NCI-H510A (cell line): ENCODE results near the gene LILRB1.
"Not testable (repeated sequence)": the region's sequence is repeated elsewhere in the genome, so short reads cannot be mapped to it uniquely, and the experiment has no call there.

Source experiments
- DNase-seq: peaks from one replicate; lab custom pipeline; 2025; lab: John Stamatoyannopoulos, UW

Gene LILRB1

DNA sequence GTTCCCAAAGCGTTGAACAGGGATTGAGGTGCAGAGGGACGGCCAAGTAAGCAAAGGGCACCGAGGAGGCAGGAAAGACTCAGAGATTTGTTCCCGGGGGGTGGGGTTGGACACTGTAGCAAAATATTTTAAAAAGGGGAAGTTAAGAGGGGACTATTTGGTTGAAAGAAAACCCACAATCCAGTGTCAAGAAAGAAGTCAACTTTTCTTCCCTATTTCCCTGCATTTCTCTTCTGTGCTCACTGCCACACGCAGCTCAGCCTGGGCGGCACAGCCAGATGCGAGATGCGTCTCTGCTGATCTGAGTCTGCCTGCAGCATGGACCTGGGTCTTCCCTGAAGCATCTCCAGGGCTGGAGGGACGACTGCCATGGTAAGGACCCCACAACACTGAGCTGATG is at the start of gene LILRB1:
TSS of gene LILRB1 (plus strand) at position 223 of the 400 bp plus-strand sequence. CDS start 590 bp downstream, outside the sequence.
- DNase-seq: not testable (repeated sequence)

DNA sequence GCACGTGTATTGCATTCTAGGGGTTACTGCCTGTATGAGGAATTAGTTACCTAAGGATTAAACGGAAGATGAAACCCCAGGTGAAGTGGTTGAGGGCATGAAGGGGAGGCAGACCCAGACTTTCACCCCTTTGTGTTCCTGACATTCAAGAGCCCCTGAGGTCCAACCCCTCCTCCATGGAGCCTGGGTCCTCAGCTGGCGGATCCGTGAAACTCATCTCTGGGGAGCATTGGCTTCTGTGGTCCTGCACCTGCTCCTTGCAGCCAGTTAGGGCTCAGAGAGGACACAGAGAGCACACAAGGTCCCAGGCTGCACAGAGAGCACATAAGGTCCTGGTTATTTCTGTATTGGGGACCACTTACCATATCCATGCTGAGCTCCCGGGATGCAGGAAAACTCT is 43.9 kb upstream of the LILRB1 start:
- no peak for DNase-seq

DNA sequence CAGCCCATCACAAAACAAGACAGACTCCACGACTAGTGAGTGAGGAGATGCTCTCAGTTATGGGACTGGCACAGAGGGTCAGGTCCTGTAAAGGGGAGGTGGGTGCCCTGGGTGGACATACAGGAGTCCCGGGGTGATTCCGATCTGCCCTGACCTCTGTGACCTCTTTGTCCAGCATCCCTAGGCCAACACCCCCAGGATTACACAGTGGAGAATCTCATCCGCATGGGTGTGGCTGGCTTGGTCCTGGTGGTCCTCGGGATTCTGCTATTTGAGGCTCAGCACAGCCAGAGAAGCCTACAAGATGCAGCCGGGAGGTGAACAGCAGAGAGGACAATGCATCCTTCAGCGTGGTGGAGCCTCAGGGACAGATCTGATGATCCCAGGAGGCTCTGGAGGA is 43.3 kb upstream of the LILRB1 start:
- no peak for DNase-seq

DNA sequence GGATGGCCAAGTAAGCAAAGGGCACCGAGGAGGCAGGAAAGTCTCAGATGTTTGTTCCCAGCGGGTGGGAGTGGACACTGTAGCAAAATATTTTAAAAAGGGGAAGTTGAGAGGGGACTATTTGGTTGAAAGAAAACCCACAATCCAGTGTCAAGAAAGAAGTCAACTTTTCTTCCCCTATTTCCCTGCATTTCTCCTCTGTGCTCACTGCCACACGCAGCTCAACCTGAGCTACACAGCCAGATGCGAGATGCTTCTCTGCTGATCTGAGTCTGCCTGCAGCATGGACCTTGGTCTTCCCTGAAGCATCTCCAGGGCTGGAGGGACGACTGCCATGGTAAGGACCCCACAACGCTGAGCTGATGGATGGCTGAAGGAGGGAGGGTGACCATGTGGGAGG is 36.8 kb upstream of the LILRB1 start, which contains the start of gene LILRA1:
TSS of gene LILRA1 (plus strand) at position 188 of the 400 bp plus-strand sequence. CDS start 613 bp downstream, outside the sequence.
- DNase-seq: not testable (repeated sequence)

DNA sequence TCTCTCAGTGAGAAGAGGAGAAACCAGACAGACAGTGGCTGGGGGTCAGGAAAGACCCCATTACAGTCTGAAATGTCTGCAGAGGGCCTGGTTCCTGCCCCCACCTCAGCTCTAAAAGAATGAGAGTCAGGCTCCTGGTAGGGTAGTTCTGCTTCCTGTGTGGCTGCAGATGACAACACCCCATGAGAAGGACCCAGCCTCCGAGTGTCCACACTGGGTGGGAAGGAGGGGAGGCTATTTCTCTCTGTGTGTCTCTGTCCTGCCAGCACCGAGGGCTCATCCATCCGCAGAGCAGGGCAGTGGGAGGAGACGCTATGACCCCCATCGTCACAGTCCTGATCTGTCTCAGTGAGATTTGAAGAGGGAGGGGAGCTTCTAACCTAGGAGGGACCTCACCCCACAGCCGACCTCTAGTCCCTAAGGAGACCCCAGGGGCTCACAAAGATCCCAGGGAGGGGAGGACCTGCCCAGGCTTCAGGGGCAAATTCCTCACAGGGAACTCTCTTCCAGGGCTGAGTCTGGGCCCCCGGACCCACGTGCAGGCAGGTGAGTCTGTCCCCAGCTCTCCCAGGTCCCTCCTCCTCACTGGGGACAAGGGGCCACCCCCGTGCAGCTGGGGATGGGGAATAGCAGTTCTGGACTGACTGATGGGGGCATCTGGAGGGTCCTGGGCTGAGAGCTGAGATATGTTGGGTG is 36.2 kb upstream of the LILRB1 start:
- DNase-seq: not testable (repeated sequence)

DNA sequence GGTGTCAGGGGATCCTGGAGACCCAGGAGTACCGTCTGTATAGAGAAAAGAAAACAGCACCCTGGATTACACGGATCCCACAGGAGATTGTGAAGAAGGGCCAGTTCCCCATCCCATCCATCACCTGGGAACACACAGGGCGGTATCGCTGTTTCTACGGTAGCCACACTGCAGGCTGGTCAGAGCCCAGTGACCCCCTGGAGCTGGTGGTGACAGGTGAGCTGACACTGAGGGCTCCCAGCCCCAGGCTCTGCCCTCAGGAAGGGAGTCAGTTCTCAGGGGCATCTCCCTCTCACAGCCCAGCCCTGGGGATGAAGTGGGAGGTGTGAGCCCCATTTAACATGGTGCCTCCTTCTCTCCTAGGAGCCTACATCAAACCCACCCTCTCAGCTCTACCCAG is 35.5 kb upstream of the LILRB1 start:
- no peak for DNase-seq

DNA sequence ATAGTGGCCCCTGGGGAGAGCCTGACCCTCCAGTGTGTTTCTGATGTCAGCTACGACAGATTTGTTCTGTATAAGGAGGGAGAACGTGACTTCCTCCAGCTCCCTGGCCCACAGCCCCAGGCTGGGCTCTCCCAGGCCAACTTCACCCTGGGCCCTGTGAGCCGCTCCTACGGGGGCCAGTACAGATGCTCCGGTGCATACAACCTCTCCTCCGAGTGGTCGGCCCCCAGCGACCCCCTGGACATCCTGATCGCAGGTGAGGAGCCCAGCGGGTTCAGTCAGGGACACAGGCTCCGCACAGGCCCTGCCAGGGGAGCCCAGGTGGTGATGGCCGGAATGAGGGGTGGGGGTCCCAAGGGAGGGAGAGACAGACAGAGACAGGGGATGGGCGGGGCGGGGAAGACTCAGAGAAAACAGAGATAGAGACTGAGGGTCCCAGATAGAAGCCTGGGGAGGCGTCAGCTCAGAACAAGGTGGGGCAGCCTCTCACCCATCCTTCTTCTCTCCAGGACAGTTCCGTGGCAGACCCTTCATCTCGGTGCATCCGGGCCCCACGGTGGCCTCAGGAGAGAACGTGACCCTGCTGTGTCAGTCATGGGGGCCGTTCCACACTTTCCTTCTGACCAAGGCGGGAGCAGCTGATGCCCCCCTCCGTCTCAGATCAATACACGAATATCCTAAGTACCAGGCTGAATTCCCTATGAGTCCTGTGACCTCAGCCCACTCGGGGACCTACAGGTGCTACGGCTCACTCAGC is 34.4 kb upstream of the LILRB1 start:
- not testable (repeated sequence) for DNase-seq

DNA sequence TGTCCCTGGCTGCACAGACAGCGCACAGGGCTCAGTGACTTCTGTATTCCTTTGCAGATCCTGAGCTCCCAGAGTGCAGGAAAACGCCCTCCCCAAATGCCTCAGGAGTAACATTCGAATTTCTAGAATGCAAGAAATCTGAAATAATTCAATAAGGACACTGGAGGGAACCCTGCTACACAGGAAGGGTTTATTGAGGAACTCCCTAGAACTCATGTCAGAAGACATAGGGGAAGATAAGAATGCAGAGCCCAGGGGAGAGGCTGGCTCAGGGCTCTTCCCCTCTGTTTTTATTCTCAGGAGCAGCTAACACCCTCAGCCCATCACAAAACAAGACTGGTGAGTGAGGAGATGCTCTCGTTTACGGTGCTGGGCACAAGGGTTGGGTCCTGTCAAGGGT is 30.1 kb upstream of the LILRB1 start:
- no peak for DNase-seq

DNA sequence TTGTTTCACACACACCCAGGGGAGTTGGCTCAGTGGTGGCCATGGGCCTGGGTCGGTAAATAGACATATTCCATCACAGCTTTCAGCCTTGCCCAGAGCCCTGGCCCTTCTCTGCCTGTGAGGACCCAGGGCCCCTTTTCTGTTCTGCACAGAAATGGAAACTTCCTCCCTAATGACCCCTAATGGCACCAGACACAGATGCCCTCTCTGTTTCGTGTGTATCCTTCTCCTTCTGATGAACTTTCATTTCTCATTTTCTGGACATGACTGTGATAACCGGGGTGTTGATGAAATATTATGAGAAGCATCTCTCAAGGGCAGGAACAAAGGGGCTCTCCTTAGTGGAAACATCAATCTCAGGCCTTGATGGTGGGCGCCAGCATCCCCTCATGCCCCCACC is 24.1 kb upstream of the LILRB1 start:
- DNase-seq: no peak

DNA sequence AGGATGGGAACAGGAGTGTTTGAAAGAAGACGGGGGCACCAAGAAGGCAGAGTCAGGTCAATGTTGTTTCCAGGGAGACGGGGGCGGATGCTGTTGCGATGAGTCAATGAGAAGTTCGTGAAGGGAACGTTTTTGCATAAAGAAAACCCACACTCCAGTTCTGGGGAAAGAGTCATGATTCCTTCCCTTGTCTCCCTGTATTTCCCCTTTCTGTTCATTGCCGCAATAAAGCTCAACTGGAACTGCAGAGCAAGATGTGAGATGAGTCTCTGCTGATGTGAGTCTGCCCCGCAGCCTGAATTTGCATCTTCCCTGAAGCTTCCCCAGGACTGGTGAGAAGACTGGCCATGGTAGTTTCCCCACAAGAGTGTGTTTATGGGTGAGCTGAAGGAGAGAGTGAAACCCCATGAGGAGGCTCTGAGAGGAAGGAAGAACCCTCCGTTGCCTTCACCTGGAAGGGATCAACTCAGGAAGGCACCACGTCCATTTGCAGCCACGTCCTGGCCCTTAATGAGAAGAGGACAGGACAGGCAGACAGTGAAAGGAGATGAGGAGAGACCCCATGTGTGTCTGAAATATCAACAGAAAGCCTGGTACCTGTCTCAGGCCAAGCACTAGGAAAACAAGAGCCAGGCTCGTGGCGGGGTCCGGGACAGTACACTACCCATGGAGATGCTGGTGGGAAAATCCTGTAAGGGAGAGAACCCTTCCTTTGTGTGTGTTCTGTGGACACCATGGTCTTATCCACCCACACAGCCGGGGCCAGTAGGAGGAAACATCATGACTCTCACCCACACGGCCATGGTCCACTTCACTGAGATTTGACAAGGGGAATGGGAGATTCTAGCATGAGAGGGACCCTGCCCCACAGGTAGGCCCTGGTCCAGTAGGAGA is 23.1 kb upstream of the LILRB1 start:
- no peak for DNase-seq

DNA sequence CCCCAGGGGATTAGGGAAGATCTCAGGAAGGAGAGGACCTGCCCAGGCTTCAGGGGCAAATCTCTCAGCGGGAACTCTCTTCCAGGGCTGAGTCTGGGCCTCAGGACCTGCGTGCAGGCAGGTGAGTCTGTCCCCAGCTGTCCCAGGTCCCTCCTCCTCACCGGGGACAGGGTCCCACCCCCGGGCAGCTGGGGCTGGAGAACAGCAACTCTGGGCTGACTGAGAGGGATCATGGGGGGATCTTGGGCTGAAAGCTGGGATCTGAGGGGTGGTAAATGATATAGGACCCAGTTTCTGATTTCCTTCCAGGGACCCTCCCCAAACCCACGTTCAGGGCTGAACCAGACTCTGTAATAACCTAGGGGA is 22.5 kb upstream of the LILRB1 start:
- no peak for DNase-seq

DNA sequence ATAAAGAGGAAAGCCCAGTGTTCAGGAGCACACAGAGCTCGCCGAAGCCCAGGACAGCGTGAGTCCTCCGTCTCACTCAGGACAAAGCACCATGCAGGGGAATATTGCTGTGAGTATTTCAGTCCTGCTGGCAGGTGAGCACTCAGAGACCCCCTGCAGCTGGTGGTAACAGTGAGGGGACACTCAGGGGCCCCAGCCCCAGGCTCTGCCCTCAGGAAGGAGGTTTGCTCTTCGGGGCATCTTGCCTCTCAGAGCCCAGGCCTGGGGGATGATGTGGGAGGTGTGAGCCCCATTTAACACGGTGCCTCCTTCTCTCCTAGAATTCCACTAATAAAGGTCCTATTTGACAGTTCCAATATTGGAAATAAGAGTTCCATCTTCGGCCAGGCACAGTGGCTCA is 22.1 kb upstream of the LILRB1 start:
- no peak for DNase-seq

DNA sequence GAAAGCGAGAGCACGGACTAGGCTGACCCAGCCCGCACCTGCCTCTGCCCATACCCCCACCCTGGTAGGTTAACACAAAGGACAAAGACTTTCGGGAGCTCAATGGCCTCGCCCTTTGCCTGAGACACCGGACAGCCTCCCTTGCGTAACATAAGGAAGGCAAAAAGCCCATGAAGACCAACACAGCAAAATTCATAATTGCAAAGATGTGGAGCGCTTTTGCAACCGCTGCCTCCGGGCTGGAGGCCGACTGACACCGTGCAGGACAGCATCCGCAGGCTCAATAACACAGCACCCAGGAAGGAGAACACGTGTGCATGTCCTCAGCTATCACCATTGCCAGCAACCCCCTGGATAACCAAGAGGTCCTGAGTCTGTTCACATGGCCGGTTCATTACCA is 21.5 kb upstream of the LILRB1 start:
- no peak for DNase-seq

DNA sequence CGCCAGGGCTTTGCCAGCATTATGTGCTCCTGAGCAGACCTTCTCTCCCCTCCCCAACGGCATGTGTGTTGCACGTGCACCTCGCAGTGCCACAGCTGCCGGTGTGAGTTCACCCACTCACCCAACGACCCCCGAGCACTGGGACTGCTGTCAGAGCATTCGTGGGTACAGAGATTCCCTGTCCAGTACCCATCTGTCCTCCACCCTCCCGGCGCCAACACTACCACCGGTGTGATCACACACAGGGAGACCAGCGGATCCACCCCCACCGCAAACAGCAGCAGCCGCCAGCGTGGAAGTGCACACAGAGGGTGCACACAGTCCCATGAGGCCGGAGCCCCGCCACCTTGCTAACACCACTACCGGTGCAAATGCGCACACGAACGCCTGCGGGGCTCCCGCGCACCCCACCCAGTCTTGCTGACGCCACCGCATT is 20.9 kb upstream of the LILRB1 start:
- DNase-seq: no peak

DNA sequence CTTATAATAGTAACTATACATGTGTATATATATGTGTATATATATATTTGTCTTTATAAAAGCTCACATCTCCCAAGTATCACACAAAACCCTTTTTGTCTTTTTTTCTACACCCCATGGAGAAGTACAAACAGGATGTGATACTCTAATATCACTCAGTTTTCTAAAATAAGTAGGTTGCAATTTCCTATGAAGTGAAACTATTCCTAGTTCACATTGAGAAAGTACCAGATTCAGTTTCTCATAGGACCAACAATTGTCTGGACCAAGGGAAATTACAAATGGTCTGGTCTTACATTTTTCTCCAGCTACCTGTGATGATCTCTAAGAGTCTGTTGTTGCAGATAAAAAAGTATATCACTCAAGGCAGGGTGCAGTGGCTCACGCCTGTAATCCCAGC is 17.9 kb upstream of the LILRB1 start:
- DNase-seq: no peak

DNA sequence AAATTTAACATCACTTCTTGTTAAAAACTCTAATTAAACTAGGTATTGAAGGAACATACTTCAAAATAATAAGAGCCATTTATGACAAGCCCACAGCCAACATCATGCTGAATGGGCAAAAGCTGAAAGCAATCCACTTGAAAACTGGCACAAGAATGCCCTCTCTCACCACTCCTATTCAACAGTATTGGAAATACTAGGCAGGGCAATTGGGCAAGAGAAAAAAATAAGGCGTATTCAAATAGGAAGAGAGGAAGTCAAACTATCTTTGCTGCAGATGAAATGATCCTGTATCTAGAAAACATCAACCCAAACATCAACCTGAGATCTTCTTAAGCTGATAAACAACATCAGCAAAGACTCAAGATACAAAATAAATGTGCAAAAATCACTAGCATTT is 15.6 kb upstream of the LILRB1 start:
- DNase-seq: no peak

DNA sequence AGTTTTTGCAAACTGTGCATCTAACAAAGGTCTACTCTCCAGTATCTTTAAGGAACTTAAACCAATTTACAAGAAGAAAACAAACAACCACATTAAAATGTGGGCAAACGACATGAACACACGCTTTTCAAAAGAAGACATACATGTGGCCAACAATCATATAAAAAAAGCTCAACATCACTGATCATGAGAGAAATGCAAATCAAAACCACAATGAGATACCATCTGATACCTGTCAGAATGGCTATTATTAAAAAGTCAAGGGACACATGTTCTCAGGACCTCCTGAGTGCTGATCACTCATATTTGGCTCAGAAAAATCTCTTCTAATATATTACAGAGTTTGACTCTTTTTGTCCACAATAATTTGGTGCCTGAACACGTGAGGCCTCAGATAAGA is 14.2 kb upstream of the LILRB1 start:
- DNase-seq: no peak

DNA sequence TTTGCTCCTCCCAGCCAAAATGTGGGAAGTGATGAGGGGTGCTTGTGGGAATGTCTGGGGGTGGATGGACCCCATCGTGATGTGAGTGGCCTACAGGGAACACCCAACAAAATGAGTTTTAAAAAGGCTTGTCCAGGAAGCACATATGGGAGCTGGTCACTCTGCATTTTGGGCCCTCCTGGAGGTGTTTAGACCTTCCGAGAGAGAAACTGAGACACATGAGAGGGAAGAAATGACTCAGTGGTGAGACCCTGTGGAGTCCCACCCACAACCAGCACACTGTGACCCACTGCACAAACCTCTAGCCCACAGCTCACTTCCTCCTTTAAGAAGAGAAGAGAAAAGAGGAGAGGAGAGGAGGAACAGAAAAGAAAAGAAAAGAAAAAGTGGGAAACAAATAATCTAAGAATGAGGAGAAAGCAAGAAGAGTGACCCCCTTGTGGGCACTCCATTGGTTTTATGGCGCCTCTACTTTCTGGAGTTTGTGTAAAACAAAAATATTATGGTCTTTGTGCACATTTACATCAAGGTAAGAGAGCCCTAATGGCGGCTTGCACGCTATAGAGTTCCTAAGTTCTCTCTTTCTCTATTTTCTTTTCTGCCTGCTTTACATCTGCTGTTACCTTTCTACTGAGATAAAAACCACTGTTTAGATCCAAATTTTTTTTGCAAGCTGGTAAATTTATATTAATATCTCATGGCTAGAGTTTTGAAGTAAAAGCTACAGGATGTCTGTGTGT is 13.3 kb upstream of the LILRB1 start:
- no peak for DNase-seq

DNA sequence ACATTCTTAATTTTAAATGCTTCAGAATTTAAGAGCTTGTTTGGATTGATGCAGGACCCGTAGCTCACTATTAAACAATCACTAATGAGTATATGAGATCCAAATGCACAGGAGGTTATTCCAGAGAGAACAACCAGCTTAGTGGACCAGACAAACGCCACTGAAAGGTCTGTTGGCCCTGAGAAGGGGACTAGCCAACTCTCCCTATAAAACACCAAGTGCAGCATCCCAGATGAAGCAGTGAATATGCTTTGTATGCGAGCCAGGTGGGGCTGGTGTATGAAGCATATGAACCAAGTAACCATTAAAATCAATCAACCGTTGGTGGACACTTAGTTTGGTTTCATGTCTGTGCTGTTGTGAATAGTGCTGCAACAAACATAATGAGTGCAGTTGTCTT is 9.8 kb upstream of the LILRB1 start:
- no peak for DNase-seq

DNA sequence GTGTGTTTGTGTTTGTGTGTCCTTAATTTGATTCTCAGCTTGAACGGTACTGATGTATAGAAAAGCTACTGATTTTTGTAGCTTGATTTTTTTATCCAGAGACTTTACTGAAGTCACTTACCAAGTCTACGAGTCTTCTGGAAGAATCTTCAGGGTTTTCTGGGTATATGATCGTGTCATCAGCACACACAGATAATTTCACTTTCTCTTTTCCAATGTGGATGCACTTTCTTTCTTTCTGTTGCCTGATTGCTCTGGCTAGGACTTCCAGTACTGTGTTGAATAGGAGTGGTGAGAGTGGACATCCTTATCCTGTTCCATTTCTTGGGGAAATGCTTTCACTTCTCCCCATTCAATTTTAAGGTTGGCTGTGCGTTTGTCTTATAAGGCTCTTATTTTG is 7.9 kb upstream of the LILRB1 start:
- DNase-seq: no peak

DNA sequence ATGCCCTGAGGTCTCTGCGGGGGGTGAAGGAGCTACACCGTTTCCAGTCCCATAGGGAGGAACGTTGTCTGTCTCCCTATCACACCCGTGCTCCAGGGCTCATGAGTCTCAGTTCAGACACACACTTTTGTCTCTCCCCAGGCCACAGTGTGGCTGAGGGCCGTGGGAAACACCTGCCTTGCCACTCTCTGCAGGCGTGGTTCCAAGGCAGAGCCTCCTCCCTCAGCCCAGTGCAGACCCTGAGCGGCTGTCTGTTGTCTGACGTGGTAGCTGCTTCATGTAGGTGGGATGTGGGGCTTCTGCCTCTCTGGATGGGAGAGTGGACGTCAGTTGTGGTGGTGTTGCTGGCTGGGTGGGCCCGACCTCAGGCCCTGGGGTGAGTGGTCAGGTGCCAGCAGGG is 6.0 kb upstream of the LILRB1 start:
- DNase-seq: not testable (repeated sequence)
